Measurements from ENCODE around the gene CCL26. TPM values are rescaled to one million over a fixed set of nuclear protein-coding genes. Genes with fewer than 3 reads are reported as not detected.
"Not testable (repeated sequence)": the region's sequence is repeated elsewhere in the genome, so short reads cannot be mapped to it uniquely, and the experiment has no call there.

The CCL26 gene
- total RNA-seq, 4 donors from 2014 or later: not detected

- DNase-seq; H3K27ac ChIP-seq; H3K36me3 ChIP-seq; intact Hi-C loops (cut with DNase I; ENCODE audit: low total_unique reads); in situ Hi-C loops (cut with MboI; ENCODE audit: low sequenced_read_pairs in 4 of 4); H3K4me3 ChIP-seq; H3K9me3 ChIP-seq; H3K4me1 ChIP-seq; ATAC-seq; H3K27me3 ChIP-seq: not testable (repeated sequence)
These were observed 8.7 kb upstream of the CCL26 start for GRCh38 chr7:75780647-75781273.

GRCh38 chr7:75779516-75779915 lies 7.5 kb upstream of the CCL26 start:
- H3K27ac ChIP-seq; H3K4me3 ChIP-seq; intact Hi-C loops (cut with DNase I; ENCODE audit: low total_unique reads); H3K36me3 ChIP-seq; DNase-seq; ATAC-seq; in situ Hi-C loops (cut with MboI; ENCODE audit: low sequenced_read_pairs in 4 of 4); H3K9me3 ChIP-seq; H3K4me1 ChIP-seq; H3K27me3 ChIP-seq: not testable (repeated sequence)

GRCh38 chr7:75779035-75779434 lies 7.0 kb upstream of the CCL26 start:
- H3K27ac ChIP-seq; H3K36me3 ChIP-seq; H3K9me3 ChIP-seq; ATAC-seq; H3K27me3 ChIP-seq; in situ Hi-C loops (cut with MboI; ENCODE audit: low sequenced_read_pairs in 4 of 4); H3K4me3 ChIP-seq; DNase-seq; intact Hi-C loops (cut with DNase I; ENCODE audit: low total_unique reads); H3K4me1 ChIP-seq: not testable (repeated sequence)

- Histone ChIP-seq H3K36me3 (no peaks in the 10 kb centered on the region), H3K4me3 (no peak overlapping the region), H3K4me1 (no peaks in the 10 kb centered on the region), H3K9me3 (no peaks in the 10 kb centered on the region), H3K27me3 (no peaks in the 10 kb centered on the region), H3K27ac (no peak overlapping the region)
- no peak for TF ChIP-seq POLR2A (IDR thresholded peaks at IDR 0.05)
- no peak for TF ChIP-seq CTCF (IDR thresholded peaks at IDR 0.05 in 4 of 5, conservative IDR thresholded peaks at IDR 0.05 in 1 of 5)
- ATAC-seq (no peak), DNase-seq (no peak)
- in situ Hi-C loops (cut with MboI; ENCODE audit: low sequenced_read_pairs in 4 of 4): no loop called here
- intact Hi-C loops (cut with DNase I; ENCODE audit: low total_unique reads): no loop called here
These were observed 4.4 kb upstream of the CCL26 start for GRCh38 chr7:75776295-75776971.

- H3K27ac ChIP-seq; H3K36me3 ChIP-seq; DNase-seq; H3K9me3 ChIP-seq; intact Hi-C loops (cut with DNase I; ENCODE audit: low total_unique reads); ATAC-seq; H3K27me3 ChIP-seq; H3K4me1 ChIP-seq; H3K4me3 ChIP-seq: not testable (repeated sequence)
- in situ Hi-C loops (cut with MboI; ENCODE audit: low sequenced_read_pairs in 4 of 4): loop anchor here in 1 of 4 donors (25.0 kb wide), 1 partner anchor 712 kb away; the partner anchor contains the start of gene RCC1L
These were observed 1.9 kb upstream of the CCL26 start for GRCh38 chr7:75773958-75774357.

GRCh38 chr7:75771224-75771623 lies 787 bp downstream of the CCL26 start:
- H3K4me1 ChIP-seq: no peaks in the 10 kb centered on the region

More at GRCh38 chr7:75771224-75771623, 787 bp downstream of the CCL26 start:
- Histone ChIP-seq H3K27ac (no peak overlapping the region), H3K9me3 (no peaks in the 10 kb centered on the region), H3K27me3 (no peaks in the 10 kb centered on the region), H3K36me3 (no peaks in the 10 kb centered on the region), H3K4me3 (no peak overlapping the region)
- no peak for TF ChIP-seq POLR2A (IDR thresholded peaks at IDR 0.05)
- no peak for TF ChIP-seq CTCF (IDR thresholded peaks at IDR 0.05 in 4 of 5, conservative IDR thresholded peaks at IDR 0.05 in 1 of 5)
- no peak for DNase-seq
- in situ Hi-C loops (cut with MboI; ENCODE audit: low sequenced_read_pairs in 4 of 4): loop anchor here in 1 of 4 donors (25.0 kb wide), 1 partner anchor 709 kb away; the partner anchor contains the start of gene RCC1L
- intact Hi-C loops (cut with DNase I; ENCODE audit: low total_unique reads): no loop called here
- no peak for ATAC-seq
